ENCODE data around the gene DGAT2.

Gene DGAT2

GRCh38 chr11:75762158-75762557, 6.4 kb upstream of the DGAT2 start:
- Histone ChIP-seq H3K27ac (ENCODE audit: low read depth, low read length) (no peak overlapping the region), H3K4me1 (ENCODE audit: control insufficient read depth, insufficient read depth, low read length) (no peaks in the 10 kb centered on the region), H3K27me3 (ENCODE audit: control insufficient read depth, insufficient read depth, low read length) (no peaks in the 10 kb centered on the region), H3K4me3 (ENCODE audit: low read length) (no peak overlapping the region), H3K9ac (ENCODE audit: low read length) (no peak overlapping the region), H3K36me3 (ENCODE audit: control insufficient read depth, insufficient read depth, low read length) (no peaks in the 10 kb centered on the region)

DNA sequence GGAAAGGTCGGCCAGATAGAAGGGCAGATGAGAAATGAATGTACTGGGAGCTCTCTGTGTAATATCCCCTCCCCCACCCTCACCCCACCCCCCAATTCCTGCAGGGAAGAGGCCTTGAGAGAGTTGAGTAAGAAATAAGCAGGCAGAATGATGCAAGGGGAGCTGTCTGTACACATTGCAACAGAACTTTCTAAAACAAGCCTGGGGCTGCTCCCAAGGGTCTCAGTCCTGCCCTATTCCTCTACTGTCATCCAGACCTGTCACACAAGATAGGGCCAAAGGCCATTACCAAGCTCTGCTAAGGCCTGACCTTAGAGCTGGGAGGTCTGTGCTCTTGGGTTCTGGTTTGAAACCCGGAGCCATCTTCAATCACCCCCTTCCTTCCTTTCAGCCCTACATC, 5.7 kb upstream of the DGAT2 start:
- H3K27ac ChIP-seq (ENCODE audit: low read depth, low read length) = no peak overlapping the region
- no peak overlapping the region for H3K4me3 ChIP-seq (ENCODE audit: low read length)
- no peaks in the 10 kb centered on the region for H3K27me3 ChIP-seq (ENCODE audit: control insufficient read depth, insufficient read depth, low read length)
- H3K36me3 ChIP-seq (ENCODE audit: control insufficient read depth, insufficient read depth, low read length) = no peaks in the 10 kb centered on the region
- peaks cover 1% of the 10 kb centered on the region for H3K4me1 ChIP-seq (ENCODE audit: control insufficient read depth, insufficient read depth, low read length)
- no peak overlapping the region for H3K9ac ChIP-seq (ENCODE audit: low read length)

- Histone ChIP-seq H3K36me3 (ENCODE audit: control insufficient read depth, insufficient read depth, low read length) (no peaks in the 10 kb centered on the region), H3K4me3 (ENCODE audit: low read length) (no peak overlapping the region), H3K9ac (ENCODE audit: low read length) (no peak overlapping the region), H3K27me3 (ENCODE audit: control insufficient read depth, insufficient read depth, low read length) (no peaks in the 10 kb centered on the region), H3K27ac (ENCODE audit: low read depth, low read length) (no peak overlapping the region), H3K4me1 (ENCODE audit: control insufficient read depth, insufficient read depth, low read length) (peaks cover 5% of the 10 kb centered on the region)
Measured at GRCh38 chr11:75763846-75764245, 4.7 kb upstream of the DGAT2 start.

DNA sequence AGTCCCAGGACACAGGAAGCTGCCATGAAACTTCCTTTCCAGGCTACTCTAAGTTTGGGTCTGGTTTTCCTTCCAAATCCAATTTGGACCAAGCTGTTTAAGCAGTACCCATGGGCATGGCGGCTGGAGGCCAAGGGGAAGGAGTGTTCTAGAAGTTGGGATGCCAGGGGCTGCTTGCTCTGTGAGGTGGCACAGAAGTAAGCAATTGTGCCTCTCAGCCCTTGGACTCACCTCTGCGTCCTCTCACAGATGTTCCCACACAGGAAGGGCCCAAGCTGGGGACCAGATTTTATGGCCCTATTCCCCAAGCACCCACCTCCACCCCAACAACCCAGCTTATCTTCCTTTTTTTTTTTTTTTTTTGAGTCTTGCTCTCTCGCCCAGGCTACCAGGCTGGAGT, 3.5 kb upstream of the DGAT2 start:
- Histone ChIP-seq H3K4me1 (ENCODE audit: control insufficient read depth, insufficient read depth, low read length) (peaks cover 5% of the 10 kb centered on the region), H3K4me3 (ENCODE audit: low read length) (no peak overlapping the region), H3K9ac (ENCODE audit: low read length) (no peak overlapping the region), H3K36me3 (ENCODE audit: control insufficient read depth, insufficient read depth, low read length) (no peaks in the 10 kb centered on the region), H3K27ac (ENCODE audit: low read depth, low read length) (no peak overlapping the region), H3K27me3 (ENCODE audit: control insufficient read depth, insufficient read depth, low read length) (no peaks in the 10 kb centered on the region)

- Histone ChIP-seq H3K4me3 (ENCODE audit: low read length) (no peak overlapping the region), H3K9ac (ENCODE audit: low read length) (no peak overlapping the region), H3K4me1 (ENCODE audit: control insufficient read depth, insufficient read depth, low read length) (peaks cover 5% of the 10 kb centered on the region), H3K27me3 (ENCODE audit: control insufficient read depth, insufficient read depth, low read length) (no peaks in the 10 kb centered on the region), H3K36me3 (ENCODE audit: control insufficient read depth, insufficient read depth, low read length) (no peaks in the 10 kb centered on the region), H3K27ac (ENCODE audit: low read depth, low read length) (no peak overlapping the region)
Measured at GRCh38 chr11:75766443-75767227, 1.9 kb upstream of the DGAT2 start.

DNA sequence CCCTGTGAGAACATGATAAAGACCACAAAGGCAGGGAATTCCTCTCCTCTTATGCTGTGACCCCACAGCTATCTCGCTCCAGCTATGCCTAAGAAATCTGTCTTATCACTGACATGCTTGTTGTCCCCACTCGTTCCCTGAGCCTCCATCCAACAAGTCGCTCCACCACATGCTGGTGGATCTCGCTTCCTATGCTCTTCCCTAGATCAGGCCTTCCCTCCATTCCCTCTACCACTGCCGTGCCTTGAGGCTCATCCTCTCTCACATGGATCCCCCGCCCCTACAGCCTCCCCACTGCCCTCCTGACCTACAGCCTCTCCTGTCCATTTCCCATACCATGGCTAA, 1.4 kb upstream of the DGAT2 start:
- Histone ChIP-seq H3K4me3 (ENCODE audit: low read length) (no peak overlapping the region), H3K27me3 (ENCODE audit: control insufficient read depth, insufficient read depth, low read length) (no peaks in the 10 kb centered on the region), H3K9ac (ENCODE audit: low read length) (no peak overlapping the region), H3K36me3 (ENCODE audit: control insufficient read depth, insufficient read depth, low read length) (no peaks in the 10 kb centered on the region), H3K4me1 (ENCODE audit: control insufficient read depth, insufficient read depth, low read length) (peaks cover 5% of the 10 kb centered on the region), H3K27ac (ENCODE audit: low read depth, low read length) (no peak overlapping the region)

GRCh38 chr11:75767793-75768111, 826 bp upstream of the DGAT2 start:
- H3K27me3 ChIP-seq (ENCODE audit: control insufficient read depth, insufficient read depth, low read length) = no peaks in the 10 kb centered on the region
- no peak overlapping the region for H3K9ac ChIP-seq (ENCODE audit: low read length)
- H3K4me1 ChIP-seq (ENCODE audit: control insufficient read depth, insufficient read depth, low read length) = peaks cover 5% of the 10 kb centered on the region
- no peak overlapping the region for H3K27ac ChIP-seq (ENCODE audit: low read depth, low read length)
- H3K36me3 ChIP-seq (ENCODE audit: control insufficient read depth, insufficient read depth, low read length) = no peaks in the 10 kb centered on the region
- H3K4me3 ChIP-seq (ENCODE audit: low read length) = peak overlapping the region; percentile 57

GRCh38 chr11:75768909-75769771, 562 bp downstream of the DGAT2 start:
- Histone ChIP-seq H3K4me1 (ENCODE audit: control insufficient read depth, insufficient read depth, low read length) (peaks cover 5% of the 10 kb centered on the region), H3K4me3 (ENCODE audit: low read length) (peak overlapping the region; percentile 57), H3K36me3 (ENCODE audit: control insufficient read depth, insufficient read depth, low read length) (no peaks in the 10 kb centered on the region), H3K27me3 (ENCODE audit: control insufficient read depth, insufficient read depth, low read length) (no peaks in the 10 kb centered on the region), H3K27ac (ENCODE audit: low read depth, low read length) (no peak overlapping the region), H3K9ac (ENCODE audit: low read length) (no peak overlapping the region)

- H3K4me3 ChIP-seq (ENCODE audit: low read length) = no peak overlapping the region
- no peaks in the 10 kb centered on the region for H3K27me3 ChIP-seq (ENCODE audit: control insufficient read depth, insufficient read depth, low read length)
- no peak overlapping the region for H3K9ac ChIP-seq (ENCODE audit: low read length)
- no peak overlapping the region for H3K27ac ChIP-seq (ENCODE audit: low read depth, low read length)
- H3K36me3 ChIP-seq (ENCODE audit: control insufficient read depth, insufficient read depth, low read length) = no peaks in the 10 kb centered on the region
- peaks cover 5% of the 10 kb centered on the region for H3K4me1 ChIP-seq (ENCODE audit: control insufficient read depth, insufficient read depth, low read length)
Measured at GRCh38 chr11:75770102-75770501, 1.5 kb downstream of the DGAT2 start.

DNA sequence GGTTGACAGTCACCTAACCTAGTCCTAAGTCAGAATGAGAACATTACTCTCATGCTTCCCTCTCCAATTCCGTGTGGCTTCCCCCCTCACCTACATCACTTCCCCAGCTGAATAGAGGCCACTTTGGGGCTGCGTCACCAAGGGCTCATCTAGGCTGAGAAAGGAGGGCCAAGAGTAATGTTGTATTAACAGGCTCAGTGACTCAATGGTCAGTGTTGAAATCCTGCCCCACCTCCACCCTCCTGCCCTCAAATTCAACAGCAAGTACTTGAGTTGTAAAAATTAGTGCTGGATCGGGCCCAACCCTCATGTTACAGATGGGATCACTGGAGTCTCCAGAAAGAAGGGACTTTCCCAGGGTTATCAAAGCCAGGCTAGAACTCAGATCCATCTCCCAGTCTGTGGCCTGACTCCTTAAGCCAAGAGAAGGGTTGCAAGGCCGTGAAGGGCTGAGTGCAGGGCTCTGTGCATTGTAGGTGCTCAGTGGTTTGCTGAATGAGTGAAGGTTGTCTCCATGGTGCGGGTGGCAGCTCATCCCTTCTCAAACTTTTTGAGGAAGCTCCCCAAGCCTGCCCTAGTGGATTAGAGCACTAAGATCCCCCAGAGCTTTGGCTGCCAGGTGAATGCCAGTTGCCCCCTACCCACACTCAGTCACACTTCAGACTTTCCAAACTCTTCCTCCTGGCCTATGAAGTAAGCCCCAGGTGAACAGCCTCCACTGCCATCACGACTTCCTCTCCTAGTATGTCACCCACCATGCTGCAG, 3.2 kb downstream of the DGAT2 start:
- H3K27me3 ChIP-seq (ENCODE audit: control insufficient read depth, insufficient read depth, low read length) = no peaks in the 10 kb centered on the region
- H3K27ac ChIP-seq (ENCODE audit: low read depth, low read length) = no peak overlapping the region
- H3K4me3 ChIP-seq (ENCODE audit: low read length) = no peak overlapping the region
- no peaks in the 10 kb centered on the region for H3K36me3 ChIP-seq (ENCODE audit: control insufficient read depth, insufficient read depth, low read length)
- peaks cover 5% of the 10 kb centered on the region for H3K4me1 ChIP-seq (ENCODE audit: control insufficient read depth, insufficient read depth, low read length)
- no peak overlapping the region for H3K9ac ChIP-seq (ENCODE audit: low read length)

DNA sequence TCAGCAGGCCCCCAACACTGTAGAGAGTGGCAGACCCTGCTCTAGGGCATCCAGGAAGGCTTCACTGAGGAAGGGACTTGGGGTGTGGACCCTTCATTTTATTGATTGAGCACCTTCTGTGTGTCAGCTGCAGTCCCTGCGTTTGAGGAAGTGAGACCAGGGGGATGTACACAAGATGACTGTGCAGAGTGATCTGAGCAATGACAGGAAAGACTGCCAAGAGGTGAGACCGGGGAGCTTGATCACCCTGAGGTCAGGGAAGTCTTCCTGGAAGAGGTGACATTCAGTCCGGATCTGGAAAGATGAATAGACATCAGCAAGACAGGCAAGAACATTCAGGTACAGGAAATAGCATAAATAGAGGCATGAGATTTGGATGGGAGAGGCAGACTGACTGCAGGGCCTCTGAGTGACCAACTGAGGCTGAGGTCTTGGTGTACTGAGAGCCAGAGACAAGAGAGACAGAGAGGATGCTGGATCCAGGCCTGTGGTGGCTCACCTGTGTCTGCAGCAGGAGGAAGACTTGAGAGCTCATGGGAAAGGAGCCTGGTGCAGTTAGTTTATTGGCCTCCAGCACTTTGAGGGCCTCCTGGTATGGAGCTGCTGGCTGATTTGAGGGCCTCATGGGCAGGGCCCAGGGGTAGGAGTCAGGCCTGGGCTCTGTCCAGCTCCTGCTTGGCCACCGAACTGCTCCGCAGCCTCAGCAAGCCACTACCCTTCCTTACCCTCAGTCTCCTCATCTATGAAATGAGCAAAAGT, 5.2 kb downstream of the DGAT2 start:
- Histone ChIP-seq H3K27me3 (ENCODE audit: control insufficient read depth, insufficient read depth, low read length) (no peaks in the 10 kb centered on the region), H3K4me1 (ENCODE audit: control insufficient read depth, insufficient read depth, low read length) (no peaks in the 10 kb centered on the region), H3K27ac (ENCODE audit: low read depth, low read length) (no peak overlapping the region), H3K4me3 (ENCODE audit: low read length) (no peak overlapping the region), H3K9ac (ENCODE audit: low read length) (no peak overlapping the region), H3K36me3 (ENCODE audit: control insufficient read depth, insufficient read depth, low read length) (no peaks in the 10 kb centered on the region)

GRCh38 chr11:75775056-75775455, 6.5 kb downstream of the DGAT2 start:
- Histone ChIP-seq H3K36me3 (ENCODE audit: control insufficient read depth, insufficient read depth, low read length) (no peaks in the 10 kb centered on the region), H3K4me3 (ENCODE audit: low read length) (no peak overlapping the region), H3K4me1 (ENCODE audit: control insufficient read depth, insufficient read depth, low read length) (no peaks in the 10 kb centered on the region), H3K9ac (ENCODE audit: low read length) (no peak overlapping the region), H3K27me3 (ENCODE audit: control insufficient read depth, insufficient read depth, low read length) (no peaks in the 10 kb centered on the region), H3K27ac (ENCODE audit: low read depth, low read length) (no peak overlapping the region)

All from rectal smooth muscle tissue (tissue), 1 donor.